H9 (cell line): ENCODE results near the gene MRGPRD. TPM values are rescaled to one million over a fixed set of nuclear protein-coding genes. Genes with fewer than 3 reads are reported as not detected.

Experiments
- DNase-seq: peaks from one replicate; pipeline ENCODE4 v3.0.0-alpha.2; 2017
- H2AFZ ChIP-seq: one replicate; pipeline ENCODE4 v1.6.1; 2013; ENCODE audit warnings: mild to moderate bottlenecking, low read length, control low read depth, moderate library complexity
- H2AK5ac ChIP-seq: 2 replicates; pipeline ENCODE4 v1.6.1; 2013; ENCODE audit warnings: low read length, control low read depth, mixed read lengths; ENCODE audit not compliant: insufficient read length
- H2BK120ac ChIP-seq: one replicate; pipeline ENCODE4 v1.6.1; 2013; ENCODE audit warnings: low read depth, mild to moderate bottlenecking, low read length, control low read depth, inconsistent platforms; ENCODE audit not compliant: poor library complexity, severe bottlenecking
- H2BK12ac ChIP-seq: 2 replicates; pipeline ENCODE4 v1.6.1; 2013; ENCODE audit warnings: low read length, control low read depth, mixed read lengths, low read depth; ENCODE audit not compliant: insufficient read length
- H2BK15ac ChIP-seq: 2 replicates; pipeline ENCODE4 v1.6.1; 2013; ENCODE audit warnings: low read depth, low read length, control low read depth
- H2BK20ac ChIP-seq: one replicate; pipeline ENCODE4 v1.6.1; 2013; ENCODE audit warnings: low read depth, mild to moderate bottlenecking, low read length, control low read depth, inconsistent platforms; ENCODE audit not compliant: poor library complexity, severe bottlenecking
- H2BK5ac ChIP-seq: 2 replicates; pipeline ENCODE4 v1.6.1; 2013; ENCODE audit warnings: low read length, control low read depth, mixed read lengths; ENCODE audit not compliant: insufficient read length
- H3K14ac ChIP-seq: 2 replicates; pipeline ENCODE4 v1.6.1; 2013; ENCODE audit warnings: low read length, control low read depth; ENCODE audit not compliant: insufficient read depth
- H3K18ac ChIP-seq: 2 replicates; pipeline ENCODE4 v1.6.1; 2013; ENCODE audit warnings: low read depth, mild to moderate bottlenecking, mixed read lengths, low read length, control low read depth; ENCODE audit not compliant: insufficient read length
- H3K23ac ChIP-seq: 2 replicates; pipeline ENCODE4 v1.6.1; 2013; ENCODE audit warnings: low read length, control low read depth, mixed read lengths, low read depth; ENCODE audit not compliant: insufficient read length
- H3K23me2 ChIP-seq: 2 replicates; pipeline ENCODE4 v1.6.1; 2013; ENCODE audit warnings: low read depth, mild to moderate bottlenecking, mixed read lengths, low read length, control low read depth; ENCODE audit not compliant: insufficient read length, poor library complexity, severe bottlenecking
- H3K27ac ChIP-seq: 2 replicates; pipeline ENCODE4 v1.5.1; 2013; ENCODE audit warnings: low read length, control low read depth, mixed read lengths, low read depth; ENCODE audit not compliant: insufficient read length
- H3K27me3 ChIP-seq: 2 replicates; pipeline ENCODE4 v1.6.1; 2013; ENCODE audit warnings: low read length, control low read depth, inconsistent platforms; ENCODE audit not compliant: insufficient read depth
- H3K4ac ChIP-seq: 2 replicates; pipeline ENCODE4 v1.6.1; 2013; ENCODE audit warnings: low read depth, mild to moderate bottlenecking, control low read depth, inconsistent platforms, low read length, moderate library complexity
- H3K4me1 ChIP-seq: 2 replicates; pipeline ENCODE4 v1.6.1; 2013; ENCODE audit warnings: low read length, control low read depth, inconsistent platforms; ENCODE audit not compliant: insufficient read depth
- H3K4me2 ChIP-seq: 2 replicates; pipeline ENCODE4 v1.6.1; 2013; ENCODE audit warnings: low read length, control low read depth, mixed read lengths; ENCODE audit not compliant: insufficient read length, insufficient read depth
- H3K56ac ChIP-seq: 2 replicates; pipeline ENCODE4 v1.6.1; 2013; ENCODE audit warnings: low read depth, mild to moderate bottlenecking, mixed read lengths, low read length, control low read depth; ENCODE audit not compliant: insufficient read length
- H3K79me1 ChIP-seq: 2 replicates; pipeline ENCODE4 v1.6.1; 2013; ENCODE audit warnings: low read depth, mild to moderate bottlenecking, moderate library complexity, low read length, control low read depth, inconsistent platforms; ENCODE audit not compliant: insufficient read depth, poor library complexity, severe bottlenecking
- H3K79me2 ChIP-seq: 2 replicates; pipeline ENCODE4 v1.6.1; 2013; ENCODE audit warnings: low read length, control low read depth, inconsistent platforms; ENCODE audit not compliant: insufficient read depth
- H3K9ac ChIP-seq: 2 replicates; pipeline ENCODE4 v1.6.1; 2013; ENCODE audit warnings: low read length, control low read depth, mixed read lengths; ENCODE audit not compliant: insufficient read length; ENCODE audit errors: extremely low read depth
- H3K9me3 ChIP-seq: one replicate; pipeline ENCODE4 v1.6.1; 2013; ENCODE audit warnings: low read depth, low read length, inconsistent platforms; ENCODE audit not compliant: control insufficient read depth
- H3T11ph ChIP-seq: one replicate; pipeline ENCODE4 v1.6.1; 2013; ENCODE audit warnings: mild to moderate bottlenecking, low read length, control low read depth, inconsistent platforms
- H4K20me1 ChIP-seq: one replicate; pipeline ENCODE4 v1.6.1; 2013; ENCODE audit not compliant: control insufficient read depth, insufficient read length, insufficient read depth
- H4K5ac ChIP-seq: 2 replicates; pipeline ENCODE4 v1.6.1; 2013; ENCODE audit warnings: low read depth, mild to moderate bottlenecking, mixed read lengths, low read length, control low read depth; ENCODE audit not compliant: insufficient read length
- H4K8ac ChIP-seq: replicated peaks from 2 replicates; pipeline ENCODE4 v1.6.1; 2013; ENCODE audit warnings: low read length, control low read depth, mixed read lengths, low read depth; ENCODE audit not compliant: insufficient read length
- H4K91ac ChIP-seq: 2 replicates; pipeline ENCODE4 v1.6.1; 2013; ENCODE audit warnings: low read depth, mild to moderate bottlenecking, moderate library complexity, mixed read lengths, low read length, control low read depth; ENCODE audit not compliant: insufficient read length
- H3K27ac Mint-ChIP-seq, 3 experiments: 2 replicates in 2 of 3; 3 replicates in 1 of 3; pipeline ENCODE4 v1.8.0; 2020 to 2021; ENCODE audit warnings: mixed read lengths in 3 of 3, mild to moderate bottlenecking in 1 of 3, moderate library complexity in 1 of 3
- H3K27me3 Mint-ChIP-seq: 2 replicates; pipeline ENCODE4 v1.8.0; 2021; ENCODE audit warnings: low read depth, mild to moderate bottlenecking, moderate library complexity, mixed read lengths
- H3K36me3 Mint-ChIP-seq, 3 experiments: 2 replicates in 2 of 3; 3 replicates in 1 of 3; pipeline ENCODE4 v1.8.0; 2020 to 2021; ENCODE audit warnings: low read depth in 3 of 3, mixed read lengths in 3 of 3; ENCODE audit not compliant: insufficient read depth in 1 of 3
- H3K4me1 Mint-ChIP-seq, 2 experiments: 2 replicates each; pipeline ENCODE4 v1.8.0; 2020; ENCODE audit warnings: mixed read lengths in 2 of 2
- H3K4me3 Mint-ChIP-seq, 2 experiments: 2 replicates in 1 of 2; 3 replicates in 1 of 2; pipeline ENCODE4 v1.8.0; 2020 to 2021; ENCODE audit warnings: mild to moderate bottlenecking in 2 of 2, mixed read lengths in 2 of 2, moderate library complexity in 1 of 2
- H3K9me3 Mint-ChIP-seq, 2 experiments: 2 replicates in 1 of 2; 3 replicates in 1 of 2; pipeline ENCODE4 v1.8.0; 2020; ENCODE audit warnings: mild to moderate bottlenecking in 2 of 2, mixed read lengths in 2 of 2, moderate library complexity in 1 of 2
- CTCF ChIP-seq: fragments of 200-600 bp; sonication (generic); conservative IDR thresholded peaks from 3 replicates; pipeline ENCODE4 v1.8.0; 2021; ENCODE audit warnings: antibody characterized with exemption, mild to moderate bottlenecking
- WGBS: extraction: QIAGEN DNeasy Blood & Tissue Kit; methylation state at CpG from one replicate; pipeline ENCODE4 v1.1.7; 2013; ENCODE audit warnings: missing lambda C conversion rate, low lambda C conversion rate, mixed read lengths; ENCODE audit not compliant: insufficient read length; ENCODE audit errors: extremely low coverage; 5-methylcytosine and 5-hydroxymethylcytosine counted together
- total RNA-seq: library from RNA; stranded (reverse); gene quantifications from 2 replicates; pipeline ENCODE4 v1.2.1, GENCODE V29; 2021

The MRGPRD gene
- total RNA-seq, 1 experiment from 2014 or later, result not detected

GRCh38 chr11:69004411-69005182 lies 23.8 kb upstream of the MRGPRD start:
- peak; percentile 20 for DNase-seq
- no CpG with 5 or more reads among the region's 13 CpGs for WGBS
- Histone ChIP-seq H2BK12ac (no peak overlapping the region), H3T11ph (no peak overlapping the region), H2AFZ (no peak overlapping the region), H4K20me1 (no peaks in the 10 kb centered on the region), H3K23ac (no peak overlapping the region), H3K9ac (no peak overlapping the region), H3K4me1 (no peaks in the 10 kb centered on the region), H3K4ac (no peak overlapping the region), H3K18ac (no peak overlapping the region), H4K5ac (no peak overlapping the region), H3K4me2 (no peak overlapping the region), H3K14ac (no peak overlapping the region), H2AK5ac (no peak overlapping the region), H4K91ac (no peak overlapping the region), H2BK15ac (no peak overlapping the region), H4K8ac (no peak overlapping the region), H2BK120ac (no peak overlapping the region), H3K9me3 (no peaks in the 10 kb centered on the region), H3K27me3 (no peaks in the 10 kb centered on the region), H2BK20ac (no peak overlapping the region), H3K56ac (no peak overlapping the region), H3K27ac (no peak overlapping the region), H3K79me1 (no peaks in the 10 kb centered on the region), H2BK5ac (no peak overlapping the region), H3K79me2 (no peaks in the 10 kb centered on the region), H3K23me2 (no peaks in the 10 kb centered on the region)
- no peaks in the 10 kb centered on the region; a peak in 1 of 5 replicates for H3K9me3 Mint-ChIP-seq
- H3K27ac Mint-ChIP-seq, result no peak overlapping the region
- no peaks in the 10 kb centered on the region; the same call in 1 of the 2 replicates for H3K27me3 Mint-ChIP-seq
- peaks cover 0 to 5% (median 0%) of the 10 kb centered on the region in 3 experiments; a peak in 4 of 7 replicates for H3K36me3 Mint-ChIP-seq
- H3K4me1 Mint-ChIP-seq, result peaks cover 14 to 15% of the 10 kb centered on the region in 2 experiments
- H3K4me3 Mint-ChIP-seq, result no peak overlapping the region
- no peak for TF ChIP-seq CTCF
